RWPE2 (cell line): ENCODE data around the gene HIPK2.
A peak's percentile ranks its signal among the peaks of the same experiment; 100 is the strongest.

Experiments
- ATAC-seq: fragments of 200-7000 bp; cut with Tn5 transposase; 3 replicates; pipeline ENCODE4 v1.9.1; 2021; ENCODE audit warnings: low read depth
- DNase-seq: peaks from one replicate; pipeline ENCODE4 v3.0.0-alpha.2; 2020; ENCODE audit warnings: low spot score
- H3K27ac ChIP-seq: fragments of 450-650 bp; 2 replicates; pipeline ENCODE4 v1.5.1; 2017; ENCODE audit warnings: mild to moderate bottlenecking; ENCODE audit not compliant: poor library complexity, severe bottlenecking
- H3K27me3 ChIP-seq: fragments of 250-450 bp; sonication (Bioruptor Pico); 2 replicates; pipeline ENCODE4 v1.5.1; 2021; ENCODE audit warnings: mild to moderate bottlenecking, moderate library complexity; ENCODE audit not compliant: insufficient read depth, poor library complexity, severe bottlenecking
- H3K36me3 ChIP-seq: fragments of 250-450 bp; sonication (Bioruptor Pico); 2 replicates; pipeline ENCODE4 v1.5.1; 2020; ENCODE audit warnings: low read depth, mild to moderate bottlenecking, moderate library complexity
- H3K4me1 ChIP-seq: fragments of 250-450 bp; sonication (Bioruptor Pico); 2 replicates; pipeline ENCODE4 v1.5.1; 2021; ENCODE audit warnings: mild to moderate bottlenecking, moderate library complexity; ENCODE audit not compliant: insufficient read depth, poor library complexity, severe bottlenecking
- H3K4me3 ChIP-seq: fragments of 250-450 bp; sonication (Bioruptor Pico); 2 replicates; pipeline ENCODE4 v1.5.1; 2021; ENCODE audit warnings: mild to moderate bottlenecking, moderate library complexity; ENCODE audit not compliant: severe bottlenecking
- H3K9me3 ChIP-seq: fragments of 250-450 bp; sonication (Bioruptor Pico); 2 replicates; pipeline ENCODE4 v1.5.1; 2021; ENCODE audit warnings: mild to moderate bottlenecking, moderate library complexity; ENCODE audit not compliant: severe bottlenecking
- CTCF ChIP-seq: fragments of 450-650 bp; IDR thresholded peaks from one replicate; pipeline ENCODE4 v1.5.1; 2017; ENCODE audit warnings: mild to moderate bottlenecking, moderate library complexity; ENCODE audit not compliant: poor library complexity, severe bottlenecking

The HIPK2 gene

GRCh38 chr7:139822855-139823254 is 45.1 kb upstream of the HIPK2 start:
- ATAC-seq (no peak), DNase-seq (no peak)
- Histone ChIP-seq H3K36me3 (no peaks in the 10 kb centered on the region), H3K9me3 (no peaks in the 10 kb centered on the region), H3K4me1 (no peaks in the 10 kb centered on the region), H3K27ac (no peak overlapping the region), H3K4me3 (no peak overlapping the region), H3K27me3 (no peaks in the 10 kb centered on the region)
- TF ChIP-seq CTCF, result no peak

GRCh38 chr7:139821349-139822105 is 43.7 kb upstream of the HIPK2 start:
- no peaks in the 10 kb centered on the region for H3K27me3 ChIP-seq
- no peaks in the 10 kb centered on the region for H3K9me3 ChIP-seq
- no peak overlapping the region for H3K27ac ChIP-seq
- DNase-seq, result no peak
- no peaks in the 10 kb centered on the region for H3K4me1 ChIP-seq
- TF ChIP-seq CTCF, result no peak
- no peak overlapping the region for H3K4me3 ChIP-seq
- ATAC-seq, result no peak
- no peaks in the 10 kb centered on the region for H3K36me3 ChIP-seq

- ATAC-seq (peak; percentile 63), DNase-seq (no peak)
- Histone ChIP-seq H3K4me1 (no peaks in the 10 kb centered on the region), H3K36me3 (no peaks in the 10 kb centered on the region), H3K9me3 (no peaks in the 10 kb centered on the region), H3K4me3 (no peak overlapping the region), H3K27ac (no peak overlapping the region), H3K27me3 (no peaks in the 10 kb centered on the region)
- TF ChIP-seq CTCF, result no peak
These were observed 42.3 kb upstream of the HIPK2 start for GRCh38 chr7:139820089-139820488.

- no peak overlapping the region for H3K27ac ChIP-seq
- no peaks in the 10 kb centered on the region for H3K9me3 ChIP-seq
- no peak for ATAC-seq
- TF ChIP-seq CTCF, result no peak
- no peak for DNase-seq
- no peaks in the 10 kb centered on the region for H3K36me3 ChIP-seq
- H3K4me1 ChIP-seq, result no peaks in the 10 kb centered on the region
- no peaks in the 10 kb centered on the region for H3K27me3 ChIP-seq
- H3K4me3 ChIP-seq, result no peak overlapping the region
These were observed 39.5 kb upstream of the HIPK2 start for GRCh38 chr7:139817249-139817648.

- no peak for TF ChIP-seq CTCF
These were observed 35.9 kb upstream of the HIPK2 start for GRCh38 chr7:139813689-139814088.

More at GRCh38 chr7:139813689-139814088, 35.9 kb upstream of the HIPK2 start:
- H3K36me3 ChIP-seq, result no peaks in the 10 kb centered on the region
- no peak overlapping the region for H3K4me3 ChIP-seq
- DNase-seq, result no peak
- H3K27me3 ChIP-seq, result no peaks in the 10 kb centered on the region
- no peaks in the 10 kb centered on the region for H3K4me1 ChIP-seq
- H3K9me3 ChIP-seq, result no peaks in the 10 kb centered on the region
- no peak overlapping the region for H3K27ac ChIP-seq
- no peak for ATAC-seq
